Activated CD8-positive, alpha-beta T cell treated with anti-CD3 and anti-CD28 coated beads, Interleukin-2, amount 10 ng/mL, durations not matched to agents 7 days and 5 days (primary cell): ENCODE measurements around the gene GDPD5. TPM values are rescaled to one million over a fixed set of nuclear protein-coding genes. Genes with fewer than 3 reads are reported as not detected.

Experiments
- ATAC-seq: fragments of 150-1000 bp; cut with Tn5 transposase; one replicate; pipeline ENCODE4 v1.10.0; 2021; ENCODE audit warnings: moderate library complexity
- CTCF ChIA-PET: fragments of 350-600 bp; sonication (Branson Sonifier 250); formaldehyde crosslinking; loops from one replicate; lab custom pipeline; 2021; ENCODE audit warnings: antibody characterized with exemption; lab: Charles Lee
- POLR2A ChIA-PET: fragments of 350-600 bp; sonication (Branson Sonifier 250); formaldehyde crosslinking; loops from one replicate; lab custom pipeline; 2021; ENCODE audit warnings: antibody characterized with exemption; lab: Charles Lee
- DNase-seq: peaks from one replicate; pipeline ENCODE4 v3.0.0-alpha.2; 2020
- H3K27ac Mint-ChIP-seq: one replicate; pipeline ENCODE4 v1.8.0; 2021; ENCODE audit warnings: mild to moderate bottlenecking, mixed read lengths
- H3K27me3 Mint-ChIP-seq: one replicate; pipeline ENCODE4 v1.8.0; 2021; ENCODE audit warnings: low read depth, mixed read lengths
- H3K36me3 Mint-ChIP-seq: one replicate; pipeline ENCODE4 v1.8.0; 2021; ENCODE audit warnings: low read depth, mixed read lengths
- H3K4me1 Mint-ChIP-seq: one replicate; pipeline ENCODE4 v1.8.0; 2021; ENCODE audit warnings: low read depth, mixed read lengths
- H3K4me3 Mint-ChIP-seq: one replicate; pipeline ENCODE4 v1.8.0; 2021; ENCODE audit warnings: mild to moderate bottlenecking, mixed read lengths
- H3K9me3 Mint-ChIP-seq: one replicate; pipeline ENCODE4 v1.8.0; 2022; ENCODE audit warnings: mixed read lengths; ENCODE audit not compliant: insufficient read depth
- total RNA-seq, 2 experiments: library from RNA; stranded (reverse); gene quantifications; one replicate each; pipeline ENCODE4 v1.2.3, GENCODE V29; 2021

GDPD5 gene
- total RNA-seq, 2 experiments from 2014 or later, result 23.1 to 26.6 TPM

DNA sequence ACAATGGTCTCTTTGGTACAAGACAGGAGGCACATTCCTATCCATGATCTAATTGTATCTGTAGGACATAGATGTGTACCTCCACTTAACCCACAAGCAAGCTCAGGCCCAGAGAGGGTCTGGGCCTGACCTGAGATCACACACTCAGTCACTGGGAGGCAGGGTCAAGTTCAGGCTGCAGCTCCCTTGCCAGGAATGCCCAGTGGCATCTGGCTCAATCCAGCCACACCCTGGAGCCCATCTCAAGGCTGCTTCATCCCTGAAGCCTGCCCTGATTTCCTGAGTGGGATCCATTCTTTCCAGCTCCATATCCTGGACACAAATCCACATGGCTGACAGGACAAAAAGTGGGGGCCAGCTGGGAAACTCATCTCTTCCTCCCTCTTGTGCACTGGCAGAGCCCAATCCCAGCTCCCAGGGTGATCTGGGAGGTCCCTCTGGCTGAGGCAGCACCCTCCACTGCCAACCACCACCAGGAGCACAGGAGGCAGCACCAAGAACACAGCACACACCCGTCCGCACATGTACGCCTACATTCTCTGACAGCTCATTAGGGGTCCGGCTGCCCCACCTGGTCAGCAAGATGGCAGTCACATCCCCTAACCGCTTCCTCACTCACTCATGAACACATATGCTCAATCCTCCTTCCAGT, 53.5 kb downstream of the GDPD5 start:
- Mint-ChIP-seq H3K4me3 (no peak overlapping the region), H3K36me3 (no peaks in the 10 kb centered on the region), H3K4me1 (peaks cover 35% of the 10 kb centered on the region), H3K9me3 (no peaks in the 10 kb centered on the region), H3K27me3 (no peaks in the 10 kb centered on the region), H3K27ac (no peak overlapping the region)
- ATAC-seq (no peak), DNase-seq (no peak)
- POLR2A ChIA-PET, result no interaction called here
- CTCF ChIA-PET, result interaction anchor here (0.9 to 1.6 kb wide), 2 partner anchors 21 to 59 kb away, joined by 3 read pairs; no protein-coding TSS in a partner anchor

- peaks cover 27% of the 10 kb centered on the region for H3K4me1 Mint-ChIP-seq
Observed at GRCh38 chr11:75471176-75471973, 54.4 kb downstream of the GDPD5 start.

GRCh38 chr11:75470476-75471080, 55.2 kb downstream of the GDPD5 start:
- no peaks in the 10 kb centered on the region for H3K36me3 Mint-ChIP-seq
- H3K4me1 Mint-ChIP-seq, result peaks cover 19% of the 10 kb centered on the region
- CTCF ChIA-PET, result interaction anchor here (1.0 kb wide), 1 partner anchor 61 kb away, joined by 3 read pairs; no protein-coding TSS in a partner anchor
- DNase-seq, result no peak
- no peak overlapping the region for H3K4me3 Mint-ChIP-seq
- H3K9me3 Mint-ChIP-seq, result no peaks in the 10 kb centered on the region
- no peaks in the 10 kb centered on the region for H3K27me3 Mint-ChIP-seq
- no peak for ATAC-seq
- POLR2A ChIA-PET, result no interaction called here
- no peak overlapping the region for H3K27ac Mint-ChIP-seq

More at GRCh38 chr11:75471176-75471973, 54.4 kb downstream of the GDPD5 start:
- H3K4me3 Mint-ChIP-seq, result no peak overlapping the region
- ChIA-PET CTCF (interaction anchor here (0.9 to 1.6 kb wide), 2 partner anchors 20 to 60 kb away, joined by 3 read pairs; no protein-coding TSS in a partner anchor), POLR2A (no interaction called here)
- no peaks in the 10 kb centered on the region for H3K36me3 Mint-ChIP-seq
- no peaks in the 10 kb centered on the region for H3K27me3 Mint-ChIP-seq
- DNase-seq (no peak), ATAC-seq (no peak)
- H3K9me3 Mint-ChIP-seq, result no peaks in the 10 kb centered on the region
- H3K27ac Mint-ChIP-seq, result no peak overlapping the region

DNA sequence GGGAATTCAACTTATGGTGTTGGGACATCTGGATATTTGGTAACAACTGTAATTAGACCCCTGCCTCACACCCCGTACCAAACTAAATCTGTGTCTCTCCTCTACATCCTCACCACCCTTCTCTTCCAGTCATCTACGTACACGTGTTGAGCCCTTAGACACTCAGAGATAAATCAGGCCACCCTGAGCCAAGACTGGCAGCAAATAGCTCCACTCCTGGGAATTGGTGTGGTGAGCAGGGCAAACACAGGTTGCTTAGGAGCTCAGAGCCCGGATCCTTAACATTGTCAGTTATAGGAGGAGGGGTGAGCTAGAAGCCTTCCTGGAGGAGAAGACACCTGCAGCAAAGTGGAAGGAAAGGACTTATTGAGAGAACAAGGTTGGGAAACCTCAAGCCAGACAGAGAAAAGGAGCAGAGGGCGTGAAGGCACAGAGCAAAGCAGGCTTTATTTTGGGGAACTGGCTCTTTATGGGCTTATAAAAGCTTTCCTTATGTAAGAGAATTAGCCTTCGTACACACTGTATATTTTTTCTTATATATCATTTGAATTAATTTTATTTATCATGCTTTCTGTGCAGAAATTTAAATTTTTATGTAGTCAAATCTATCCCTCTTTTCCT, 55.8 kb downstream of the GDPD5 start:
- Mint-ChIP-seq H3K4me3 (no peak overlapping the region), H3K4me1 (peaks cover 12% of the 10 kb centered on the region), H3K27me3 (no peaks in the 10 kb centered on the region), H3K27ac (no peak overlapping the region), H3K9me3 (no peaks in the 10 kb centered on the region), H3K36me3 (no peaks in the 10 kb centered on the region)
- POLR2A ChIA-PET, result interaction anchor here (0.5 kb wide), 1 partner anchor 774 kb away, joined by 3 read pairs; no protein-coding TSS in a partner anchor
- CTCF ChIA-PET, result interaction anchor here (1.0 to 1.3 kb wide), 2 partner anchors 18 to 62 kb away, joined by 3 read pairs; no protein-coding TSS in a partner anchor
- ATAC-seq (no peak), DNase-seq (no peak)

- no peaks in the 10 kb centered on the region for H3K27me3 Mint-ChIP-seq
- H3K36me3 Mint-ChIP-seq, result no peaks in the 10 kb centered on the region
- H3K4me3 Mint-ChIP-seq, result no peak overlapping the region
- CTCF ChIA-PET, result interaction anchor here (1.1 to 1.3 kb wide), 2 partner anchors 17 to 328 kb away, joined by 3 read pairs; no protein-coding TSS in a partner anchor
- ATAC-seq, result no peak
- no peak for DNase-seq
- peaks cover 3% of the 10 kb centered on the region for H3K4me1 Mint-ChIP-seq
- H3K27ac Mint-ChIP-seq, result no peak overlapping the region
- POLR2A ChIA-PET, result interaction anchor here (0.8 kb wide), 1 partner anchor 92 kb away, joined by 3 read pairs; no protein-coding TSS in a partner anchor
- no peaks in the 10 kb centered on the region for H3K9me3 Mint-ChIP-seq
Observed at GRCh38 chr11:75468534-75469340, 57.0 kb downstream of the GDPD5 start.

- ChIA-PET POLR2A (no interaction called here), CTCF (interaction anchor here (0.9 kb wide), 1 partner anchor 23 kb away, joined by 3 read pairs; no protein-coding TSS in a partner anchor)
- peaks cover 3% of the 10 kb centered on the region for H3K4me1 Mint-ChIP-seq
- no peak overlapping the region for H3K27ac Mint-ChIP-seq
- no peaks in the 10 kb centered on the region for H3K36me3 Mint-ChIP-seq
- DNase-seq (no peak), ATAC-seq (no peak)
- H3K27me3 Mint-ChIP-seq, result no peaks in the 10 kb centered on the region
- no peaks in the 10 kb centered on the region for H3K9me3 Mint-ChIP-seq
- H3K4me3 Mint-ChIP-seq, result no peak overlapping the region
Observed at GRCh38 chr11:75467881-75468280, 57.9 kb downstream of the GDPD5 start.

DNA sequence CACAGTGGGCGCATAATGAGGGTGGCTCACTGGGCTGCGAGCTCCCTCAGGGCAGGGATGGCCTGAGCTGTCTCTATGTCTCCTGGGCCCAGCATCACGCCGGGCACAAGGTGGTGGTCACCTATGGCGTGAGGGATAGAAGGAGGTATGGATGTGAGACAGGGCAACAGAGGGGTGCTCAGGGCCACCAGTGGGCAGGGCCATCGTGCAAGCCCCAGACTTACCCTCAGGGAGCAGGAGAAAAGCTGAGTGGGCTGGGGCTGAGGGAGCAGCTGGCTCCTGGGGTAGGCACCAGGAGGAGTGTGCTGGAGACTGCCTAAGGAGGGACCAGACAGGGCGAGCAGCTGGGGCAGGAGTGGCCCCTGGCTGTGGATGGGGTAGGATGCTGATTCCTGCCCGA, 58.4 kb downstream of the GDPD5 start:
- Mint-ChIP-seq H3K4me3 (no peak overlapping the region), H3K9me3 (no peaks in the 10 kb centered on the region), H3K27me3 (no peaks in the 10 kb centered on the region), H3K27ac (no peak overlapping the region), H3K36me3 (no peaks in the 10 kb centered on the region), H3K4me1 (peaks cover 3% of the 10 kb centered on the region)
- ChIA-PET POLR2A (no interaction called here), CTCF (interaction anchor here (0.9 to 1.1 kb wide), 2 partner anchors 8 to 22 kb away, joined by 3 read pairs; no protein-coding TSS in a partner anchor)
- ATAC-seq (no peak), DNase-seq (no peak)

DNA sequence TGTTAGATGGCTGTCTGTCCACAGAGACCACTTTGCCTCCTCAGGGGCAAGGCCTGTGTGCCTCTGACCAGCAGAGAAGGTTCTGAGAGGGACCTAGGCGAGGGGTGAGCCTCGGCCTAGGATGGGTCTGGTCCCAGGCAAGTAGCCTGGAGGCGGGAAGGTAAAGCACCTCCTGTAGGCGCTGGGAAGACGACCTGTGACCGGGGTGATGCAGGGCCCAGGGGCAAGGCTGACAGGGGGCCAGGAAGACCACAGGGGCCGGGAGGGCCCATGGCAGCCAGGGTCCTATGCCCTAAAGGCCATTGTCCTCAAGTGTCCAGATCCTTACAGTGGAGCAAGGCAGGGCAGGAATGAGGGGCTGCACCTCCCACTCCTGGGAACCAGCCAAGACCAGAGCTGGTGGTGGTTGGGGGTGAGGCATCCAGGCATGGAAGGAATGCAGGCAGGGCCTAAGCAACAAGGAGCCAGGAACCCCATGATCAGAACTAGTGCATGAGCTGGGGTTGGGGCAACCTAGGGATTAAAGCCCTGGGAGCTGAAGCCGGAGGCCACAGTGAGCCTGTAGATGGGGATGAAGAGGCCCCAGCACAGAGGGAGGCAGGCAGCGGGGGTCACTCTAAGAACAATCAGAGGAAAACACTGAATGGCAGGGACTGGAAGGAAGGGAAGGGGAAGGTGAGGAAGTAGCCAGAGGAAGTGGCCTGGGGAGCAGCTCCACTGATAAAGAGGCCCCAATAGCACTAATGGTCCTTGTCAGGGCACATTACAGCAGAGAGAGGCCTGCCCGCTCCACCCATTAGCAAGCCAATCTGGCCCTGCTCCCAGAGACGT, 59.8 kb downstream of the GDPD5 start:
- ATAC-seq (no peak), DNase-seq (no peak)
- Mint-ChIP-seq H3K9me3 (no peaks in the 10 kb centered on the region), H3K4me3 (no peak overlapping the region), H3K27me3 (no peaks in the 10 kb centered on the region), H3K36me3 (no peaks in the 10 kb centered on the region), H3K27ac (no peak overlapping the region), H3K4me1 (peaks cover 3% of the 10 kb centered on the region)
- POLR2A ChIA-PET, result no interaction called here
- CTCF ChIA-PET, result interaction anchor here (1.1 to 2.6 kb wide), 2 partner anchors 10 to 15 kb away, joined by 3 to 6 read pairs; no protein-coding TSS in a partner anchor

DNA sequence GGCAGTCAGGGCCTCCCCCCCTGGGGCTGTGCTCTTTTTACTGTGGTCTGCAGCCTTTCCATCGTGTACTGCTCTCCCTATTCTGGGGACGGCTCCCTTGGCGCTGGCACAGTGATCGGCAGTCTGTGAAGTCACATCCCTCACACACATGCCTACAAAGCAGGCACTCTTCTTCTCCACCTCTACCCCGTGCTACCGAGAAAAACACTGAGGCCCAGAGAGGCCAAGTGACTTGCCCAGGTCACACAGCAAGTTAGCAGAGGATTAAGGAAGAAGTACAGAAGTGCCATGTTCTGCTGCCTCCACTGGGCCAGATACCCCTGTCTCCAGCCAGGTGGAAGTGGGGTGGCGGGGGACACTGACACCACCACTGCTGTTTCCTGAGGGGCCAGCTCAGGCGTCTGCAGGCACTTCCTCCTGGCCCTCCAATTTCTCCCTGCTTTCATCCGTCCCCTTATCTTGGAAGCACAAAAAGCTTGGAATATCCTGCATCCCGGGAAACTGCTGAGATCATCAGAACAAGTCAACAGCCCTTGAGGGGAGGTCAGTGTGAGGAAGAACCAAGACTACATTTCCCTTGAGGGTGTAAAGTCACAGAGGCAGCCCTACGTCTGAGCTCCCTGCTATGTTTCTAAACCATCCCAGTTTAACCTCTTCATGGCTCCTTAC, 62.5 kb downstream of the GDPD5 start:
- DNase-seq (no peak), ATAC-seq (no peak)
- CTCF ChIA-PET, result interaction anchor here (0.8 to 3.3 kb wide), 2 partner anchors 12 to 69 kb away, joined by 3 to 11 read pairs; no protein-coding TSS in a partner anchor
- H3K9me3 Mint-ChIP-seq, result no peaks in the 10 kb centered on the region
- no peaks in the 10 kb centered on the region for H3K36me3 Mint-ChIP-seq
- H3K27ac Mint-ChIP-seq, result no peak overlapping the region
- no peaks in the 10 kb centered on the region for H3K4me1 Mint-ChIP-seq
- POLR2A ChIA-PET, result interaction anchor here (0.6 kb wide), 1 partner anchor 79 kb away, joined by 3 read pairs; no protein-coding TSS in a partner anchor
- H3K4me3 Mint-ChIP-seq, result no peak overlapping the region
- H3K27me3 Mint-ChIP-seq, result no peaks in the 10 kb centered on the region
